Measurements from ENCODE around the gene GCLM.
A peak's percentile ranks its signal among the peaks of the same experiment; 100 is the strongest.
"Not testable (repeated sequence)": the region's sequence is repeated elsewhere in the genome, so short reads cannot be mapped to it uniquely, and the experiment has no call there.

GCLM gene

DNA sequence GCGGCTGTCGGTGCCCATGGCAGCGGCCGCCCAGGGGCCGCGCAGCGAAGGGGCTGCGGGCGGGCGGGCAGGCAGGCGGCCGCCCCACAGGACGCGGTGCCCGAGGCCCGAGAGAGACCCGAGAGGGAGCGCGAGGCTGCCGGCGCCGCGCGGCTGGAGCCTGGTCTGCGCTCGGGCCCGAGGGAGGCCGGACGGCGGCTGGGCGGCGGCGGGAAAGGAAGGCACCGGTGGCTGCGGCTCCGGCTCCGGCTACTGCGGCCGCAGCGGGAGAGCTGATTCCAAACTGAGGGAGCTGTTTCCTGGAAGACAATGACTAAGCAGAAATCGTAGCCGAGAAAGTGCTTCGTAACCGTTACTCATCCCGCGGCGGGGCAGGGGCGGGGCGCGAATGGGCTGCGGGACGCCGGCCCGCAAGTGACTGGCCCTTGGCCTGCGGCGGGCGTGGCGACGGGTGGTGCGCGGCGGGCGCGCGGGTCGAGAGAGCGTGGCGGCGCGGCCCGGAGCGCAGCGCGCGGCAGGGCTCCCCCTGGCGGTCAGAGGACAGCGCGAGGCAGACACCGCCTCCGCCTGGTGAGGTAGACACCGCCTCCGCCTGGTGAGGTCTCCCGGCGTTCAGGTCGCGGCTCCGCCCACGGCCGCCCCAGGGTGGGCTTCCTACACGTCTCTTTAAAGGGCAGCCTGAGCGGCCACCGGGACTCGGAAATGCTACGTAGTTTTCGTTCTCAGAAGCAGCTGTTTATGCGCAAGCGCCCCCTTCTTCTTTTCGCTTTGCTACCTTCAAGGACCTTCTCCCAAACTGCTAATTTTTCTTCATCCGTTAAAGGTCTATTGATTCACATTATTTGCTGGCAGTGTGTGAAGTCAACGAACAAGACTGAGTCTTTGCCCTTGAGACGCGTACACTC, at the start of gene GCLM:
Gene GCLM (minus strand): TSS at position 285 of the 905 bp plus-strand sequence. CDS start 267 bp downstream, at position 18.
- peak; percentile 94 for DNase-seq

GRCh38 chr1:93958726-93959100, 49.5 kb upstream of the GCLM start:
- DNase-seq, result no peak

- no peak for DNase-seq
Measured at GRCh38 chr1:93958032-93958725, 48.9 kb upstream of the GCLM start.

DNA sequence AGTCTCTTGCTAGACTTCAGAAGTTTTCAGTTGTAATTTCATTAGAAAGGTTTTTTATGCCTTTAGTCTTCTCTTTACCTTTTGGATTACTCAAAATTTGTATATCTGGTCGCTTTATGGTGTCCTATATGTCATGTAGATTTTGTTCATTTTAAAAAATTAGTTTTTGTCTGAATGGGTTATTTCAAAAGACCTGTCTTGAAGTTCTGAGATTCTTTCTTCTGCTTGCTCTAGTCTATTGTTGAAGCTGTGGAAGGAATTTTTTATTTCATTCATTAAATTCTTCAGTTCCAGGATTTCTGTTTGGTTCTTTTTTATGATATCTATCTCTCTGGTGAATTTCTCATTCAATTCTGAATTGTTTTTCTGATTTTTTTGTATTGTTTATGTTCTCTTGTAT, 46.5 kb upstream of the GCLM start:
- no peak for DNase-seq

- DNase-seq, result not testable (repeated sequence)
Measured at GRCh38 chr1:93947002-93947686, 37.9 kb upstream of the GCLM start.

DNA sequence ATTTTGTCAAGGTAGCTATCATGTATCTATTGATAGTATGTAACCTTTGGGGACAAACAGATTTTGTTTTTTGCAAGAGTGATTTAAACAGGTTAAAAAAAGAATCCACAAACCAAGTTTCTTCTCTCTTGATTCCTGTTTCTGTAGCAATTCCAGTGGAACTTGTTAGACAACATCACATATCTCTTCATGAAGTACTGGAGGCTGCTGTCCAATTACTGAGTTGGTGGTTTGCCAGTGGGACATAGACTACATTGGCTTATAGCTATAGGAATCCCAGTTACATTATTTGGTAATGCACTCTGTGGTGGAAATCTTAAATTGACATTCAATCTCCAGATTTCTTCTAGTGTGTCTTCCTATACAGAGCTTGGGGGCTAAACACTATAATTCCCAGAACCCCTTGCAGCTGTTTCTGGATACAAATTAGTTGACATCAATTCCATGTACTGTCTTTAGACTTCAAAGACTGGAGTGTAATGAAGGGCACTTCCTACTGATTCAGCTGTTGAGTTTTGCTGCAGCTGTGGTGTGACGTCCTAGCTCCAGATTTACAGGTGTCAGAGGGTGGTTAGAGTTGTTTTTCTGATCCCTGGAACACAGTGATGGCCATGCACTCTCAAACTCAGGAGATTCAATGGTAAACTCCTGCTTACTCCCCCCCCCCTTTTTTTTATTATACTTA, 29.4 kb upstream of the GCLM start:
- DNase-seq, result no peak

- no peak for DNase-seq
Measured at GRCh38 chr1:93937997-93938396, 28.8 kb upstream of the GCLM start.

- no peak for DNase-seq
Measured at GRCh38 chr1:93925206-93925605, 16.0 kb upstream of the GCLM start.

DNA sequence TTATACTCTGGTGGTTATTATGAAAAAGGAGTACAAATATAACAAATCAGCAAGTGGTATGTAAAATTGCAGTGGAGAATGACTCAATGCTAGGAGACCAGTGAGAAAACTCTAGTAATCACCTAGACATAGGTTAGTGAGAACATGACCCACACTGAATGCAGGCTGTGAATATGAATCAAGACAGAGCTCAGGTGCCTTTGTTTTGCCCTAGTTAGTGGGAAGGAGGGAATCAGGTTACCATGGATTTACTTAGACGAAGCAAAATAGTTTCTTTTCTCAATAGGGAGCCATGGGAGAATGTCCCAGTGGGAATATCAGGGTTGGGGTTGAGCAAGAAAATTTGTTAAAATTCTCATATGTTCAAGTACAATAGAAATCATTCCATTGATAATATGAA, 10.6 kb upstream of the GCLM start:
- no peak for DNase-seq

GRCh38 chr1:93917302-93917701, 8.1 kb upstream of the GCLM start:
- no peak for DNase-seq

- DNase-seq, result not testable (repeated sequence)
Measured at GRCh38 chr1:93910880-93911279, 1.6 kb upstream of the GCLM start.

DNA sequence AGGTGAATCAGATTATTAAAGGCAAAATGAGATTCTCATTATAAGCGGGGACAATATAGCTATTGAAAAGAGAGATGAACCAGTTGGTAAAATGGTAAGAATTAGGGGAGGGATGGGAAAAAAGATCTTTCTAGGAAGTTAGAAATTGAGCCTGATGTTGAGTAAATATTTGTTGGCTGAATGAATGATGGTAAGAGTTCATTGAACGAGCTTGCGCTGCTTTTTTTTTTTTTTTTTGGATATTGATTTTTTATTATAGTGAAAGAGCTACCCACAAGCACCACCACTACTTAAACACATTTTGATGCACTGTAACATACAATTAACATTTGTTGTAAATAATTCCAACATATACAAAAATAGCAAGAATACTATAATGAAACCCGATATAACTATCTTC, 1.1 kb upstream of the GCLM start:
- DNase-seq, result no peak

- DNase-seq, result peak; percentile 70
Measured at GRCh38 chr1:93908394-93909145, 660 bp downstream of the GCLM start.

- DNase-seq, result no peak
Measured at GRCh38 chr1:93907718-93908117, 1.5 kb downstream of the GCLM start.

GRCh38 chr1:93906480-93906879, 2.8 kb downstream of the GCLM start:
- DNase-seq, result no peak

DNA sequence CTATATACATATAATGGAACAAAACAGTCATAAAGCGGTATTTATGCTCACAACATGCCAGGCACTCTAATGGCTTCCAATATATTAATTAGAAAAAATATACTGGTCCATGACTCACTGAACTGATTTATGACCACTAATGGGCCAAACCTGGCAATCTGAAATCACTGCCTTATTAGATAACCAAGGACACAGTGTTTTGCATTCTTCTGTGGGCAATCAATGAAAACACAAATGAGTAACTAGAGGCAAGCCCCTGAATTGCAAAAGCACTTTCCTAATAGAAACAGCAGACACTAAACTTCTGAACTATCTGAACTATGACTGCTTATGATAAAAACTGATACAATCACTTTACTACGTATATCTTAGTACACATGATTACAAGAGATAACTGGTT, 3.5 kb downstream of the GCLM start:
- DNase-seq, result no peak

- no peak for DNase-seq
Measured at GRCh38 chr1:93905051-93905450, 4.2 kb downstream of the GCLM start.

DNA sequence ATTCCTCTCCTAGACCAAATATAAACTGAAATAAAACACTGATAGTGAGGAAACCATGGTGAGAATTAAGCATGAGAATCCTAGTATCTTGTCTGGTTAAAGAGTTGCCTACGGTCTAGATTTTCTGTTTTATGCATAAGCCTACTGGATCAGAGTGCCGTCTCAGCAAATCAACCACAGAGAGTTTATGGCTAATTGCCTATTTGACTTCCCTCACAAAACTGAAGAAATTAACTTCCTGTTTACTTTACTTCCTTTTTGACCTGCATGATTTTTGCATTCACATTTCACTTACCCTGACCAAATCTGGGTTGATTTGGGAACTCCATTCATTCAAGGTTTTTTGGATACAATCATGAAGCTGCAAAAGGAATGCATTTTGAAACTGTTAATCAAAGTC, 5.0 kb downstream of the GCLM start:
- DNase-seq, result no peak

GRCh38 chr1:93900723-93901504, 8.3 kb downstream of the GCLM start:
- DNase-seq, result no peak

DNA sequence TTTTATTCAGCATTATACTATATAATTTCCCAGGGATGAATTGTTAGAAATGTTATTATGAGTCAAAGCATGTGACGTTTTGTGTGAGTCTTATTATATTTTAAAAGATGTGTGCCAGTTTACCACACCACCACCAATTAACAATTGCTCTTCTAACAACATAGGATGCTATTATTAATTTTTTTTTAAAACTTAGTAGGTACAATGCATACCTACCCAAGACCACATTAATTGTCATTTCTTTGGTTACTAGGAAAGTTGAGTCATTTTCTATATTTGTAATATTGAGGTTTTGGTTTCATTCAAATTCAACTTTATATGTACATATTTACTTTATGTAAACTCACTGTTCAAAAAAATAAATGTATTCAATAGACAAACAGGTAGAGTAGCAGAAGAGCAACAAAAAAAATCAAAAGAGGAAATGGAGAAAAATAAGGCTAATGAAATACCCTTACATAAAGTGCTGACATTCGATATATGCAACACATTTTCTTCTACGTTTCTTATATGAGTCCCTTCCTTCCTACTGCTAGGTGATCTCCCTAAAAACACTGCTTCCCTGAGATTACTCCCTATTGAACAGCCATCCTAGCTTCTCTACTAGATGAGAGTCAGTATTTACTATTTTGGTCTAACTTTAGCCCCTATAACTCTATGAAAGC, 9.6 kb downstream of the GCLM start:
- no peak for DNase-seq

DNA sequence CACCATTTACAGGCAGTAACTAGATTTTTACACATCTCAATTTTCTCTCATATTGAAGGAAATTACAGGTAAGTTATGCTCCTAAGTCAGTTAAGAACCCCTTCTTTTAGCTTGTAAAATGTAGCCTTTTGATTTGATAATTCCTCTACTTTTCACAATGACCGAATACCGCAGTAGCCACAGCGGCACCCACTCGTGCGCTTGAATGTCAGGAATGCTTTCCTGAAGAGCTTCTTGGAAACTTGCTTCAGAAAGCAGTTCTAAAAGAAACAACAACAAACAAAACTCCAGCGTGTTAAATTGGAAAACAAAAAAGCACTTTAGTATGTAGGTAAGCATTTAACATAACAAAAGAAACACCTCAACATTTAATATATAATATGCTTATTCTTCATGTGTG, 20.3 kb downstream of the GCLM start:
- no peak for DNase-seq

All from activated T-cell treated with anti-CD3 and anti-CD28 coated beads, Interleukin-2, amount 50 U/mL, for 1 hour (primary cell).